ENCODE measurements around the gene DNASE1L1.

DNASE1L1 gene

DNA sequence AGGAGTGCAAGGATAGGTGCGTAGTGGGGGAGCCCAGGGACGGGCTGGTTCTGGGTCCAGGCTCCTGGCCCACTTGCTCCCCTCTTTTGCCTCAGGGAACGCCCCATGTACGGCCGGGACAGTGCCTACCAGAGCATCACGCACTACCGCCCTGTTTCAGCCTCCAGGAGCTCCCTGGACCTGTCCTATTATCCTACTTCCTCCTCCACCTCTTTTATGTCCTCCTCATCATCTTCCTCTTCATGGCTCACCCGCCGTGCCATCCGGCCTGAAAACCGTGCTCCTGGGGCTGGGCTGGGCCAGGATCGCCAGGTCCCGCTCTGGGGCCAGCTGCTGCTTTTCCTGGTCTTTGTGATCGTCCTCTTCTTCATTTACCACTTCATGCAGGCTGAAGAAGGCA is 28.3 kb downstream of the DNASE1L1 start:
- DNase-seq = no peak

DNA sequence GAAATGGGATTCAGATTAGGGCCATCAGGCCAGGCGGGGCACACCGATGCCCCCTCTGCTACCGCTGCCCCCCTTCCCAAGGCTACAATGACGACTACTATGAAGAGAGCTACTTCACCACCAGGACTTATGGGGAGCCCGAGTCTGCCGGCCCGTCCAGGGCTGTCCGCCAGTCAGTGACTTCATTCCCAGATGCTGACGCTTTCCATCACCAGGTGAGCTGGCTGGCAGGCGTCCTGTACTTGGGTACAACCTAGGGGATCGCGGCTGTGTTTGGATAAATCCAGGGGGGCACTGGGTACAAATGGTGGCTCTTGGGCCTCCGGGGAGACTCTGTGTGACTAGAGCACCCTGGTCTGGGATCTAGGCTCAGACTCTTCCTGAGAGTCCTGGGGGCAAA is 28.9 kb downstream of the DNASE1L1 start:
- DNase-seq = no peak

DNA sequence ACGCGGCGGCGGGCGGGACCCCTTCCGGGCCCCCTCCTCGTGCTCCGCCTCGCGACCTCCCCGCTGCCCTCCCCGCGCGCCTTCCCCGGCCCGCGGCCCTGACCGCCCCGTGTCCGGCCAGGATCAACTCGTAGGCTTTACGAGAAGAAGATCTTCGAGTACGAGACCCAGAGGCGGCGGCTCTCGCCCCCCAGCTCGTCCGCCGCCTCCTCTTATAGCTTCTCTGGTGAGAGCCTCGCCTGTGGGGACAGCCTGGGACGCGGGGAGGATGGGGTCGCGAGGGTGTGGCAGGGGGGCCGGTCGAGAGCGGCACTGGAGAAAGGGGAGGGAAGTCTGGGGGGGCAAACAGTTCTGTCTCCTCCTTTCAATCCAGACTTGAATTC is 29.5 kb downstream of the DNASE1L1 start:
- no peak for DNase-seq

DNA sequence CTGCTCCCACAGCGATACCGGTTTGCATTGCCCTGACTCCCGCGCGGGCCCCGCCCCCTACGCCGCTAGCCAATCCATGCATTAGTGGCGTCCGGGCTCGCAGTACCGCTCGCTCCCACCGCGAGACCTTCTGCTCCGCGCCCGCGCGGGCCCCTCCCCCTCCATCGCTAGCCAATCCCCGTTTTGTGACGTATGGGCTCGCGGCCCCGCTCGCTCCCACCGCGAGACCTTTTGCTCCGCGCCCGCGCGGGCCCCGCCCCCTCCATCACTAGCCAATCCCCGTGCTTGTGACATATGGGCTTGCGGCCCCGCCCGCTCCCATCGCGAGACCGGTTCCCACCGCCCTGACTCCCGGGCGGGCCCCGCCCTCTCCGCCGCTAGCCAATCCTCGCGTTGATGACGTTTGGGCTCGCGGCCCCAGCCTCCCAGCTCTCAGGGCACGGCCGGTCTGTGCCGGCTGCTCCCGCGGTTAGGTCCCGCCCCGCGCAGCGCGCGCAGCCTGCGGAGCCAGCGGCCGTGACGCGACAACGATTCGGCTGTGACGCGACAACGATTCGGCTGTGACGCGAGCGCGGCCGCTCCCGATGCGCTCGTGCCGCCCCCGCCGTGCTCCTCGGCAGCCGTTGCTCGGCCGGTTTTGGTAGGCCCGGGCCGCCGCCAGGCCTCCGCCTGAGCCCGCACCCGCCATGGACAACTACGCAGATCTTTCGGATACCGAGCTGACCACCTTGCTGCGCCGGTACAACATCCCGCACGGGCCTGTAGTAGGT is 30.1 kb downstream of the DNASE1L1 start, which contains the start of gene EMD:
TSS of gene EMD (plus strand) at position 497 of the 770 bp plus-strand sequence. CDS start at position 687, 190 bp downstream.
- peak; percentile 92 to 94 for DNase-seq

DNA sequence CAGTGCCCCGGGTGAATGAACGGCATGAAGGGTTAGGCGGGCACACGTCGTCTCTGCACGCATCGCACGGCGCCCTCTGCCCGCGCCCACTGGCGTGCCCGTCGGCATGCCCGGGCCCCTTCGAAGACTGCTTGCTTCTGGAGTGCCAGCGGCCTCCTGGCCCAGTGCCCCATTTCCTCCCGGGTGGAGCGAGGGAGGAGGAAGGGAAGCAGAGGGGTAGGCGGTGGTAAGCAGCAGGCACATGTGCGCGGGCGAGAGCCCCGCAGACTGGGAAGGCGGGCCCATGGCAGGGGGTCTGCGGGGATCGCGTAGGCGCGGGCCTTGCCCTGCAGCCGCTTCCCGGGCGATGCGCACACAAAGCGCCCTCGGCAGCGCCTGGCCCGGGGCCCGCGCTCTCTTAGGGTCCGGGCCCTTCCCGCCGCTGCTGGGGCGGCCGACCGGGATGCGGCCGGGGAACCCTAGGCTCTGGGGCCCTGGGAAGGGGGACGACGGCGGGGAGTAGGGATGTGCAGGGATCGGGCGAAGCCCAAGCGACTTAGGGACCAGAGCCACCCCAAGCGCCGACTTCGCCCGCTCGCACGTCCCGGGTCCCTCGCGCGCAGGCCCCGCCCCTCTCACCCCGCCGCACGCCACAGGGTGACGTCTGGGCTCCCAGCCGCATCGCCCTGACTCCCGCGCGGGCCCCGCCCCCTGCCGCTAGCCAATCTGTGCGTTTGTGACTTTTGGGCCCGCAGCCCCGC is 30.8 kb downstream of the DNASE1L1 start:
- no peak for DNase-seq

DNA sequence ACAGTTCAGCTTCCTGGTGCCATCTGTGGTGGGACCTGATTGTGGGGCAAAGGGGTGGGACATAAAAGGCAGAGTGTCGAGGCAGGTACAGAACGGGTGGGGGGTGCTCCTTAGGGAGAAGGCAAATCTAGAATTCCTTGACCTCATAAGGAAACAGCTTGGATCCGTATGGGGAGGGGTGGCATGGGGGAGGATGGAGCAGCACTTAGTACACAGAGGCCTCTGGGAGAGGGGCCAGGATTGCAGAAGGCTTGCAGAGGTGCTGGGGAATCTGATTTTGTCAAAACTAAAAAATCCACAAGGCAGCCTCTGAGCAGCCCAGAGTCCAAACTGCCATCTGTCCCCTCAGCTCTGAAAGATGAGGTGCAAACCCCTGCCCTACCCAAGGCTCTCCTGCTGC is 32.3 kb downstream of the DNASE1L1 start:
- no peak for DNase-seq

DNA sequence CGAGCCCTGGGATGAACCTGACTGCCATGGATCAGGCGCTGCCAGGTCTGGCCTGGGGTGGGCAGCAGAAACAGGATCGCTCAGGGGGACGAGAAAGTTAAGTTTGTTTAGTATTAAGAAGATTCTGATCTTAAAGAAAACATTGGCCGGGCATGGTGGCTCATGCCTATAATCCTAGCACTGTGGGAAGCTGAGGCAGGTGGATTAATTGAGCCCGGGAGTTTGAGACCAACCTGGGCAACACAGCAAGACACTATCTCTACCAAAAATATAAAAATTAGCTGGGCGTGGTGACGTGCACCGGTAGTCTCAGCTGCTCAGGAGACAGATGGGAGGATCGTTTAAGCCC is 33.9 kb downstream of the DNASE1L1 start:
- no peak for DNase-seq

DNA sequence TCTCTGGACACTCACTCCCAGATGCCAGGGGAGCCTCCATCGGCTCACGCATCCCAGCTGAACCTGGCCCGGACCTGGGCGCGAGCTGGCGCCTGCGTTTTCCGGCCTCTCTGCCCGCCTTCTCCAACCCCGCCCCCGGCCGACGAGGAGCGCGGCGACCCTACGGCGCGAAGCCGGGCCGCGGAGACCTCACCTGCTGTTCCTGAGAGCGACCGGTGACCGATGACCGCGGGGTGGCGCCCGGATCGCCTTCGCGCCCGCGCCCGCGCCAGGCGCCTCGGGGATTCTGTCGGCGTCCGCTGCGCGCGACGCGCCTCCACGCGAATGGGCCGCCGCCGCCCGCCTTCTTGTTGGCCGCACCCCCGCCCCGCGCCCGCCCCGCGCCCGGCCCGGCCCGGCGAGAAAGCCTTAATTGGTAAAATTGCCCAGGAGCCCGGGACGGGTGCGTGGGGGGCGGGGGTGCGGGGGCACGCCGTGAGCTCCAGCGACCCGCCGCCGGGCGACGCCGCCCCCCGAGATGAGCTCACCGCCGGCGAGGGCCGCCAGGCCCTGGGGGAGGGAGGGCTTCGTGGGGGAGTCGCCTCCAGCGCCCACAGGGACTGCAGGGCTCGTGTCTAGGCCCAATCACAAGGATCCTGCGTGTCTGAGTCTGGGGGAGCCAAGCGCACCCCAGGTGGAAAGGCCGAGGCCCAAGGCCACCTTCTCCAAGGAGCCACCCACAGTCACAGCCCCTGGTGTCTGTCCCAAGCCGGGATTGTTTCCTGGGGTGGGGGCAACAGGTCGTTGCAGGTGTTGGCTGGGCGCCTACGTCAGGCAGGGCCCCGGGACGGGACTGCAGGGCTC is 34.5 kb downstream of the DNASE1L1 start, which contains the start of gene FLNA:
TSS of gene FLNA (minus strand) at position 322 of the 843 bp plus-strand sequence. CDS start 3,389 bp downstream, outside the sequence.
- DNase-seq = no peak

DNA sequence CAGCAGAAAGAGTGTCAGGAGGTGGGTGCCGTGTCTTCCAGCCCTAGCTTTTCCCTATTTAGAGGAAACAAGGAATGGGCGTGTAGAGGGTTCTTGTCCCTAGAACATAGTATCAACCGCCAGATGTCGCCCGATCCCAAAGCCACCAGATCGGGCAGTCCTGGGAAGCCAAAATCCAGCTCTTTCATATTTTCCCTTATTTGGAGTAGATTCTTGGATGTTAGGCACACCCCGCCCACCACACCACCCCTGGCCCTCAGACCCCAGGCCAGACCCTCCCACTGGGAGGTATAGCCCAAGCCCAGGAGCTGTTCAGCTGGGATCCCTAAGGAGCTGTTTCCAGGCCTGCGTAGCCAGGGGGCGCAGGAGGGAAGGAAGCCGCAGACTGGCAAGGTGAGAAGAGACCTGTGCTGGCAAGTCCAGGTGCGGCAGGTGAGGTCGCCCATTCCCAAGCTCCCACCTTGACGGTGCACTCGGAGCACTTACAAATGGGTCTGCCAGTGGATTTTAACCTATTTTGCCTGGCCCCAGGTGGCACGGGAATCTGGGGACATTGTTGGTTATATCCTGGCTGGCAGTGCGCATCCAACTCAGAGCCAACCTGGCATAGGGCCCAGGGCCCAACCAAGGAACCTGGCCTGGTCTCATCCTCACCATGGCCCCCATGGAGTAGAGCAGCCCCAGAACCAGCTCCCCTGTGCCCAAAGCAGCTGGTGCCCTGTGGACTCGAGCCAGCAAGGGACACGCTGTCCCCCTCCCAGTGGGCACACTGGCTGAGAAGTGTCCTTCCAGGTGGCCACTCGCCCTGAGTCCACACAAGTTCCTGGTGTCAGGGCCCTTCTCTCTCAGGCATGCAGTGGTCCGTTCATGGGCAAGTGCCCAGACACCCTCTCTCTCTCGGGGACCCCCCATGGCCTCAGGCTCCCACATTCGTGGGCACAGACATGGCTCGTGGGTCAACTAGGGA is 35.4 kb downstream of the DNASE1L1 start:
- peak in 1 of 2 donors; percentile 52 for DNase-seq

DNA sequence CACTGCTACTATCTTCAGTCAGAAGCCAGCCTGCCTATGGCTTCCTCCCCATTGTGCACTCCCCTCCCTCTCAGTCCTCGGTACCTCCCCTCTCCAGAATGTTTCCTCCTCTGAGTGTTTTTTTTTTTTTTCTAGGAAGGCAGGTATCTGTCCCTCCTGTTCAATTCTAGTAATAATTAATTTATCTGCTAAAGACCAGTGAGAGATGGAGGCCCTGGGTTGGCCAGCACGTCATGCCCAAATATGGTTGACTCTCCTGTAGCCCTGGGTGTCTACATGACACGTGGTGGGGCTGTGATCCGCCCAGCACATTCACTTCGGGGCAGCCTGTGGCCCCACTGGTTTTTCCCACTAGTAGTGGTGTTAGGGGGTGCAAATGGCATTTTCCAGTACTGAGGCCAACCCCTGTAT is 36.4 kb downstream of the DNASE1L1 start:
- DNase-seq = no peak

DNA sequence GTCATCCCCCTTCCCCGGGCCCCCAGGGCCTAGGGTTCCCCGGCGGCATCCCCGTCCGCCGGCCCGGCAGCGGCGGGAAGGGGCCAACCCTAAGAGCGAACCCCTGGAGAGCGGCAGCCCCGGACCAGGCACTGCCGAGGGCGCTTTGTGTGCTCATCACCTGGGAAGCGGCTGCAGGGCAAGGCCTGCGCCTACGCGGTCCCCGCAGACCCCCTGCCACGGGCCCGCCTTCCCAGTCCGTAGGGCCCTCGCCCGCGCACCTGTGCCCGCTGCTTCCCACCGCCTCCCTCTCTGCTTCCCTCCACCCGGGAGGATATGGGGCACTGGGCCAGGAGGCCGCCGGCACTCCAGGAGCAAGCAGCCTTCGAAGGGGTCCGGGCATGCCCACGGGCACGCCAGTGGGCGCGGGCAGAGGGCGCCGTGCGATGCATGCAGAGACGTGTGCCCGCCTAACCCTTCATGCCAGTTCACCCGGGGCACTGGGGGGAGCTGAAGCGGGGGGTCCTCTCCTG is 37.2 kb downstream of the DNASE1L1 start:
- DNase-seq = no peak

DNA sequence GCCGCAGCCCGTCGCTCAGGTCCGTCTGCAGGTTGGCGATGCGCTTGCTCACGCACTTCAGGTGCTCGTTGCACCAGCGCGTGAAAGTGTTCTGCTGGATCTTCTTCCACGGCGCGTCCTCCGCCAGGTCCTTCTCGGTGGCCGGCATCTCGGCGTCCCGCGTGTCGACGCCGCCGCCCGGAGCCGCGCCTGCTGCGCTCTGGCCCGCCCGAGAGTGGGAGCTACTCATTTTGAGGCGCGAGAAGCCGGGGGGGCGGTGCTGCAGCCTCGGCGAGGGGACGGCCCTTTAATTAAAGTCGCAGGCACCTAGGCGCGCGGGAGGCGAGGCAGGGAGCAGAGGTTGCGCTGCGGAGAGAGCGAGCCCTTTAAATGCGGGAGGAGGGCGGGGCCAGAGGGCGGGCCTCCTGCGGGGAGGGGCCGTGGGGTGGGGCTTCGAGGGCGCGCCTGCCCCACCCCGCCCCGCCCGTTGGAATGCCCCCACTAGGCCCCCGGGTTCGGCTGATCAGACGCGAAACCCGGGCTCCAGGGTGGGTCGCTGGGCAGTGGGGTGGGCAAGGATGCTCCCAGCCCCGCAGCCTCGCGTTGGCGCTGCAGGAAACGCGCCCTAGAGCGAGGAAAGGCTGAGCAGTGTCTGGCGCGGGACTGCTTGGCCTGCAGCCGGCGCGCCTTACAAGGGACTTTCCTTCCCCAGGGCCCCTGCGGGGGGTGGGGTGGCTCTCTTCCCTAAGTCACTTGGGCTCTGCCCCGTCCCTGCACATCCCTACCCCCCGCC is 37.9 kb downstream of the DNASE1L1 start:
- peak; percentile 89 for DNase-seq

DNA sequence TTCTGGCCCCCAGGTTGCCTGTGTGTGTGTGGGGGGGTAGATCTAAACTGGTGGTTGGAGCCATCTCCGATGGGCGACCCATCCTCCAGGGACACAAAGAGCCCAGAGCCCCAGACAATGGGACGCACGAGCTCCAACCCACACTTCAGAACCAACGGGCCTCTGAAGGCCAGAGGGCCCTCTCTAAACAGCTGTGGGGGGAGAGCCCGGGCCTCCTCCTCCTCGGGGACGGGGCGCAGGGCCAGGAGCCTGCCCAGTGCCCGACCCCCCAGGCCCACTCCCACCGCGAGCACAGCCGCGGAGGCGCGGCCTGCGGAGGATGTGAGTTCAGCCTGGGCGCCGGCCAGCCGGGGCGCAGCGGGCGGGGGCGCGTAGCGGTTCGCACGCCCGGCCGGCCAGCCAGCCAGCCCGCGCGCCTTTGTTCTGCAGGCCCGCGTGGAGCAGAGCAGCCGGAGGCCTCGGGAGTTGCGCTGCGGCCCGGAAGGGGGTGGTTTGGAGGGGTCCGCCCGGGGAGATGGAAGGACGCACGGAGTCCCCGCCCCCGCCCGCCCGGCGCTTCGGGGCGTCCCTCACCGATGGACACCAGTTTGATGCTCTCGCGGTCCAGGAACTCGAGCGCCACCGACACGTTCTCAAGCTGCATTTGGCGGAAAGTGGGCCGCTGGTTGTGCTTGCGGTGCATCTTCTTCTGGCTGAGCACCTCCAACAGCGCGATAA is 38.6 kb downstream of the DNASE1L1 start:
- DNase-seq = no peak

DNA sequence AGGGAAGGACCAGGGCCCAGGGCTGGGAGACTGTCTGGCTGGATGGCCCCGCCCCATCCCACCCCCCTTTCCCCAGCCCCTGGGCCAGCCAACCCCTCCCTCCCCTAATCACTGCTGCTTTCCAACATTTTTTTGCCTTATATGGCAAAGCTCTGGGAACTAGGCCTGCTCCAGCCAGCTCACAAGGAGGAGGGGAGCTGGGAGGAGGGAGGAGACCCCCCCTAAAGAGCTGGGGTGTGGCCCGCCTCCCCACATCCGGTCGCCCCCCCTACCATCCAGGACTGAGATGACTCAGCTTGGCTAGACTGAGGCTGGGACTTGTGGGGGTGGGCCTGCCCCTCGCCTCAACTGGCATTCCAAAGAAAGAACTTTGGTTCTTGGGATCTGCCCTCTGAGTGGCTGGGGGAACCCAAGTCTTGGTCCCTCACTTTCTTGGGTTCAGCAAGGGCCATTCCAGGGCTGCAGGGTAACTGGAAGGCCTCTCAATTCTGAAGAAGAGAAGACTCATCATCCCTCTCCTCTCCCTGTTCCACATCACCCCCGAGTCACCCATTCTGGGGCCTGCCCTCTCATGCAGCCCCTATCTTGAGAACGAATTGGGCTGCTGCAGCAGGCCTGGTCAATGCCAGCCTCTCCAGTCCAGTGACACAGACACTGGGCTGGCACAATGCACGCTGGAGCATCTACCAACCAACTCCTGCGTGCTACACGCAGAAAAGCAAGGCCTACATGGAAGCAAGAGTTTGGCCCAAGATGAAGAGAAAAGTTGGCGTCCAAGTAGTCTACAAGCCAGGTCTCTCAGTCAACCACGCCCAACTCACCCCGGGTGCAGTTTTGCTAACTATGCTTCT is 39.4 kb downstream of the DNASE1L1 start:
- peak; percentile 51 to 69 for DNase-seq

DNA sequence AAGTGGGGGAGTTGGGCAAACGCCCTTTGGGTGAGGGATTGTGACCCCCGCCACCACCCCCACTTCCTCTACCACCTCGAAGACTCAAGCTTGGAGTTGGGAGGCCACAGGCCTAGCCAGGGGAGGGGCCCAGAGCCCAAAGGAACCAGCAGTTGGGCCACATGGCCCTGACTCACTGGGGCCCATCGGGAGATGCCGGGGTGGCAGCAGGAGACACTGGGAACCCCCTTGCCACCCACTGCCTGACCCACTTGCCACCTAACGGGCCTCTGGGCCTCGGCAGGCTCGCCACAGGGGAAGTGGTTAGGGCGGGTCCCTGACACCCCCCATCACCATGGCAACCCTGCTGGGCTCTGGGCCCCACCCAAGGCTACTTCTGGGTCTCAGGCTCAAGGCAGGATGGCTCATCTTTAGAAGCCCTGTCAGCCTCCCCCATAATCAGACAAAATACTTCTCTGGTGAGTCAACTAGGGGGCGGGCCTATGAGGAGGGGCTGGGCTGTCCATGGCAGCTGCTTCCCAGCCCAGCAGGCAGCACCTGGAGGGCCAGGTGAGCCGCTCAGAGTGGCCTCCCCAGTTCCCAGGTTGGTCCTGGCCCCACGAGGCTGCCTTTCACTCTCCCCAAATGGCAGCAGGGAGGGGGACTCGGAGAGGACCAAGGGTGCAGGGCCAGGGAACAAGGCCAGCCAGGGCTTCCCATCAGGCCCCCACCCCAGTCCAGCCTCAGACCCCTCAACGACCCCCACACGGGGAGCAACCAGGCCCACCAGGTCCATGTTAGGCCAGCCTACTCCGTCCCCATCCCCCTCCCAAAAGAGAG is 40.2 kb downstream of the DNASE1L1 start:
- DNase-seq = peak; percentile 95 to 96

DNA sequence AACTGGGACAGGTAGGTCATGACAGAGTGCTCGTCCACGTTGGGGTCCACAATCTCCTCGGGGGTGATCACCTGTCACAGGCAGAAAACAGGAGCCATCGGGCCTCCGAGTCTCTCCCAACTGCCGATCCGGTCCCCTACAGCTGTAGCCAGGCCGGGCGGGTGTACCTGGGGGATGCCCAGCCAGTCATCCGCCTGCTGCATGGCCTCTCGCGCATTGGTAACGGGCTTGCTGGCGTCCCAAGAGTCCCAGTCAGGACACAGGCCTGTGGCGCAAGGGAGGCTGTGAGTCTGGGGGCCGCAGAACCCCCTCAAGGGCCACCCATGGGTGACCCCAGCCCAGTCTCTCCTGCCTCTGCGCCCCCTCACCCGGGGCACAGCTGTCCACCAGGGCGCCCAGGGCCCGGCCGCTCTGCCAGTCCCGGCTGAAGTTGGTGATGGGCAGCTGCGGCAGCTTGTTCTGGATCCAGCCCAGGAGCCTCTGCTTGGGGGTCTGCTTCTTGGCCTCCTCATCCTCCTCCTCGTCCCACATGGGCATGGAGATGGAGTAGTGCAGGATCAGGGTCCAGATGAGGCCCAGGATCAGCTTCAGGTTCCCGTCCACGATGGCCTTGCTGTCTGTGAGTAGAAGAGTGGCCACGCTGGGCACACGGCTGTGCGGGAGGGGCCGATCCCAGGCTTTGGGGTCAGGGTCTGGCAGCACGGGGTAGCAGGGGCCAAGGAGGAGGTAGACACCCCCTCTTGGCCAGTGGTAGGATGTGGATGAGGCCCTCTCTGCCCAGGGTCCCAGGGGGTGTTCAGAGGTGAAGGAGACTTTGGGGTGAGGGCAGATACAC is 41.4 kb downstream of the DNASE1L1 start:
- DNase-seq = no peak

DNA sequence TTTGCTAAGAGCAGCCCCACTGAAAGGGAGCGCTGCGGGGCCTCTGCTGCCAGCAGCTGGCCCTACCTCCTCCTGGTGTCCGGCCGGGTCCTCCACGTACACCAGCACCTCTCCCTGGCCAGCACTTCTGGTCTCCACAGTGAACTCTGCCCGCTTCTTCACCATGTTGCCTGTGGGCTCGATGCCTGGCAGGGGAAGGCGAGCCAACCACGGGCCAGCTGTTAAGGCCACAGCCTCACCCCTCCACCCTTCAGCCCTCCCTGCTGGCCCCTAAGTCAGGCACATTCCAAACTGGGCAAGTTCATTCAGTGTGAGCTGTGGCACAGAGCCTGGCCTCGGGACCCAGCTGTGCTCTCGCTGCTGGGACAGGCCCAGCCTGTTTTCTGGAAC is 42.4 kb downstream of the DNASE1L1 start:
- no peak for DNase-seq
